Suprapubic skin (tissue), 3 donors: ENCODE measurements around the gene DYNLT5.

Experiments used
- EP300 ChIP-seq: sonication (generic); formaldehyde crosslinking; IDR thresholded peaks from one replicate; pipeline ENCODE4 v1.6.1; 2017; ENCODE audit warnings: antibody characterized with exemption
- POLR2A ChIP-seq, 2 donors: fragments of 450-650 bp; IDR thresholded peaks; one replicate each; pipeline ENCODE4 v1.6.1; 2017; ENCODE audit warnings: antibody characterized with exemption in 2 of 2, mild to moderate bottlenecking in 2 of 2, moderate library complexity in 2 of 2
- TF ChIP-seq, protein P1 (sequence below), 2 donors: fragments of 200-600 bp in 1 of 2; fragments of 450-650 bp in 1 of 2; sonication (generic) in 1 of 2; IDR thresholded peaks; one replicate each; pipeline ENCODE4 v1.5.1; 2016 to 2019; ENCODE audit warnings: antibody characterized with exemption in 2 of 2, mild to moderate bottlenecking in 1 of 2, moderate library complexity in 1 of 2

DNA sequence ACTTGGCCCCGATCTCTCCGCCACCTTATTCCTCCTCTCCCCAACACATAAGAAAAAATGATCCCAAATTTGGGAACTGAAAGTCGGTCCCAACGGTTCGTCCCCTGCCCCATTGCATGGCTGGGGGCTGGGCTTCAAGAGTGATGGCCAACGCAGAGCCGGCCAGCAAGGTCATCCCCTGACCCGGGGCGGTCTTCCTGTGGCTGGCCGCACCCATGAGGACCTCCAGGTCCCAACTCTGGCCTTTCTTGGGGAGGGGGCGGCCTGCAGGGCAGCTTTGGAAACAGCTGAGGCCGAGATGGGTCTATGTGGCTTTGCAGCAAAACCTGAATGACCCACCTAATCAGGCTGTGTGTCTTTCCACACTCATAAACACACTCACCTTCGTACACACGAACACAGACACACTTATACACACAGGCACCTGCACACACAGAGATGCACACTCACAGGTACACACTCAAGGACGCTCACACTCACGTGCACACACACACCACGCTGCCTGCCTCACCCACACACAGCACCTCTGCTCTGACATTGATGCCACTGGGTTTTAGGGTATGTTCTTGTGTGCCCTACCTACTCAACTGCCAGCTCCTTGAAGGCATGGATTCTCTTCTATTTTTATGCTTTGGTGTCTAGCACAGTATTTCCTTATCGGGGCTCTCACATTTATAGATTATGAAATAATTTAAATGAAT lies 562 bp downstream of the DYNLT5 start:
- TF ChIP-seq, protein P1, sequence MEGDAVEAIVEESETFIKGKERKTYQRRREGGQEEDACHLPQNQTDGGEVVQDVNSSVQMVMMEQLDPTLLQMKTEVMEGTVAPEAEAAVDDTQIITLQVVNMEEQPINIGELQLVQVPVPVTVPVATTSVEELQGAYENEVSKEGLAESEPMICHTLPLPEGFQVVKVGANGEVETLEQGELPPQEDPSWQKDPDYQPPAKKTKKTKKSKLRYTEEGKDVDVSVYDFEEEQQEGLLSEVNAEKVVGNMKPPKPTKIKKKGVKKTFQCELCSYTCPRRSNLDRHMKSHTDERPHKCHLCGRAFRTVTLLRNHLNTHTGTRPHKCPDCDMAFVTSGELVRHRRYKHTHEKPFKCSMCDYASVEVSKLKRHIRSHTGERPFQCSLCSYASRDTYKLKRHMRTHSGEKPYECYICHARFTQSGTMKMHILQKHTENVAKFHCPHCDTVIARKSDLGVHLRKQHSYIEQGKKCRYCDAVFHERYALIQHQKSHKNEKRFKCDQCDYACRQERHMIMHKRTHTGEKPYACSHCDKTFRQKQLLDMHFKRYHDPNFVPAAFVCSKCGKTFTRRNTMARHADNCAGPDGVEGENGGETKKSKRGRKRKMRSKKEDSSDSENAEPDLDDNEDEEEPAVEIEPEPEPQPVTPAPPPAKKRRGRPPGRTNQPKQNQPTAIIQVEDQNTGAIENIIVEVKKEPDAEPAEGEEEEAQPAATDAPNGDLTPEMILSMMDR (IDR thresholded peaks at IDR 0.05), result no peak
- no peak for TF ChIP-seq EP300
- TF ChIP-seq POLR2A (IDR thresholded peaks at IDR 0.05), result no peak
